ENCODE measurements around the gene RAB3GAP2. TPM values are rescaled to one million over a fixed set of nuclear protein-coding genes. Genes with fewer than 3 reads are reported as not detected.
"Not testable (repeated sequence)": the region's sequence is repeated elsewhere in the genome, so short reads cannot be mapped to it uniquely, and the experiment has no call there.

RAB3GAP2 gene
- polyA plus RNA-seq, 3 donors: 29.1 to 38.9 (median 31.3) TPM

- DNase-seq (ENCODE audit: extremely low read depth in 1 of 11, low read depth in 9 of 11, low spot score in 4 of 11): no peak
Measured at GRCh38 chr1:220219865-220220698, 52.2 kb downstream of the RAB3GAP2 start.

DNA sequence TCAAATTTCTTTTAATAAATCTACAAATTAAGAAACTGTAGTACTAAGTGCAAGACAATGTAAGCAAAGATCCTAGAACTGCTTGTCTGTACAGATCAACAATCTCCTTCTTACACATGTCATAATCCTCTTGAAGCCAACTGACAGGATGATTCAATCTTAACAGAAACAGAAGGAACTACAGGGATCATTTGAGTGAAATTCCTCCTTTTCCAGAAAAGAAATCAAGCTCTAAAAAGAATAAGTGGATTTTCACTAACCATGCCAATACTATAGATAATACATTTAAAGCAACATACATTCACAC, 53.2 kb downstream of the RAB3GAP2 start:
- DNase-seq (ENCODE audit: extremely low read depth in 1 of 11, low read depth in 9 of 11, low spot score in 4 of 11): no peak

DNA sequence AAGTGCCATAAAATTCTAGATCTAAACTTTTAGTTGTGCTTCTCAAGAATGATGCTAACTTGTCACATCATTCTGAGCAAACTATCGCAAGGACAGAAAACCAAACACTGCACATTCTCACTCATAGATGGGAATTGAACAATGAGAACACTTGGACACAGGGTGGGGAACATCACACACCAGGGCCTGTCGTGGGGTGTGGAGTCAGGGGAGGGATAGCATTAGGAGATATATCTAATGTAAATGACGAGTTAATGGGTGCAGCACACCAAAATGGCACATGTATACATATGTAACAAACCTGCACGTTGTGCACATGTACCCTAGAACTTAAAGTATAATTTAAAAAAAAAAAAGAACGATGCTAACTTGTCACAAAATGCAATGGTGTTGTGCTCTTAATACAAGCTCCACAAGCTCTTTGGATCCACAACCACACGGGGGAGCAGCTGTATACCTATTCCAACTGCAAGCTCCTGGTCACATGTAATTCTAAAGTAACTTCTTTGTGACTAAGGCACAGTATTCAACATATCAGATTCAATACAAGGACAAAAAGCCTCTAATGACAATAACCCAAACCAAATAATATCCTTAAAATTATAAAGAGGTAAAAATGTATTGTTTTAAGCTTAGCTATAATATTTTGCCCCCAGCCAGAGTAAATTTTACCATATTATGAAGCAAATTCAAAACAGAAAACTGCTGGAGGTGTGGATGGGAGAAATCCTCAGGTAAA, 53.7 kb downstream of the RAB3GAP2 start:
- peak; percentile 6 to 51 (median 30) for DNase-seq (ENCODE audit: extremely low read depth in 1 of 11, low read depth in 9 of 11, low spot score in 4 of 11)

- no peak for DNase-seq (ENCODE audit: extremely low read depth in 1 of 11, low read depth in 9 of 11, low spot score in 4 of 11)
Measured at GRCh38 chr1:220217383-220217988, 54.8 kb downstream of the RAB3GAP2 start.

GRCh38 chr1:220213382-220213983, 58.8 kb downstream of the RAB3GAP2 start:
- no peak for DNase-seq (ENCODE audit: extremely low read depth in 1 of 11, low read depth in 9 of 11, low spot score in 4 of 11)

GRCh38 chr1:220207411-220207810, 64.8 kb downstream of the RAB3GAP2 start:
- DNase-seq (ENCODE audit: extremely low read depth in 1 of 11, low read depth in 9 of 11, low spot score in 4 of 11): peak in 8 of 11 donors; percentile 6 to 39 (median 19)

DNA sequence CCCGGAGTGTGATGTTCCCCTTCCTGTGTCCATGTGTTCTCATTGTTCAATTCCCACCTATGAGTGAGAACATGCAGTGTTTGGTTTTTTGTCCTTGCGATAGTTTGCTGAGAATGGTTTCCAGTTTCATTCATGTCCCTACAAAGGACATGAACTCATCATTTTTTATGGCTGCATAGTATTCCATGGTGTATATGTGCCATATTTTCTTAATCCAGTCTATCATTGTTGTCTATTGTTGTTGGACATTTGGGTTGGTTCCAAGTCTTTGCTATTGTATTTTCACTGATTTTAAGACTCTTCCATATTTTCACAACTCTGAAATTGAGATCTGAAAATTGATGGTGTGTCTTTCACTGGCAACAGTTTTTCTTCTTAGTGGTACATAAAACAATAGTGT, 67.5 kb downstream of the RAB3GAP2 start:
- DNase-seq (ENCODE audit: extremely low read depth in 1 of 11, low read depth in 9 of 11, low spot score in 4 of 11): not testable (repeated sequence)

- no peak for DNase-seq (ENCODE audit: extremely low read depth in 1 of 11, low read depth in 9 of 11, low spot score in 4 of 11)
Measured at GRCh38 chr1:220203816-220204215, 68.4 kb downstream of the RAB3GAP2 start.

DNA sequence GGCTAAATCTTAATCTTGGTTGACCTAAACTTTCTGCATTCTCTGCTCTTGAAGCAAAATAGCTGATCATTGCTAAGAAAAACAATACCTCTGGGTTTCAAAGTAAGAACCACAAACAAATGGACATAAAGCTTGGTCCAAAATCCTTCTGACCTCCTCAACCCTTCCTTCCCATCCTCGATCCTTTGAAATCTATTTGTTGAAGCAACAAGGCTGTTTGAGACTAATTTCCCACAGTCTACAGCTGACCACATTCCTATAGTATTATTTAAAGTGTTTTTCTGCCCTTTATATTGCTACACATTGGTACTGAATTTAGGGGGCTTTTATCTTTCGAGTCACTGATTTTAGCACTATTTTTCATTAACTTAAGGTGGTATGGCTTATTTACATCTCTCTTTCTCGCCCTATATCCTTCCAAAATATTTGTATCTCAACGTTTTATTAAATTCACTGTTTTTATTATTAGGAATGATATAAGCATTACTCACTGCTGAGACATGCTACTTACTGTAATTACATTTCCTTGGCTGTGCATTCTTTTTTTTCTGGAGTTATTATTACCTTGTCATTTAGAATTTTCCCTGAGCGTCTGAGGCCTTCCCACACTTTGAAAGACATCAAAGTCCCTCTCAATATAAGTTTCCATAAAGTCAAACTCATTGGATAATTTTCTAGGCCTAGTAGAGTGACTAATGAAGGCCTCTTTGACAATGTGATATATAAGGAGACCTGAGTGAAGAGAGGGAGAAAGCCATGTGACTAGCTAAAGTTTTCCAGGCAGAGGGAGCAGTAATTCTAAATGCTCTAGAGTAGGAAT, 73.9 kb downstream of the RAB3GAP2 start:
- no peak for DNase-seq (ENCODE audit: extremely low read depth in 1 of 11, low read depth in 9 of 11, low spot score in 4 of 11)

GRCh38 chr1:220195701-220196100, 76.6 kb downstream of the RAB3GAP2 start:
- DNase-seq (ENCODE audit: extremely low read depth in 1 of 11, low read depth in 9 of 11, low spot score in 4 of 11): no peak

GRCh38 chr1:220189750-220190347, 82.4 kb downstream of the RAB3GAP2 start:
- DNase-seq (ENCODE audit: extremely low read depth in 1 of 11, low read depth in 9 of 11, low spot score in 4 of 11): peak in 3 of 11 donors; percentile 2 to 11 (median 6)

DNA sequence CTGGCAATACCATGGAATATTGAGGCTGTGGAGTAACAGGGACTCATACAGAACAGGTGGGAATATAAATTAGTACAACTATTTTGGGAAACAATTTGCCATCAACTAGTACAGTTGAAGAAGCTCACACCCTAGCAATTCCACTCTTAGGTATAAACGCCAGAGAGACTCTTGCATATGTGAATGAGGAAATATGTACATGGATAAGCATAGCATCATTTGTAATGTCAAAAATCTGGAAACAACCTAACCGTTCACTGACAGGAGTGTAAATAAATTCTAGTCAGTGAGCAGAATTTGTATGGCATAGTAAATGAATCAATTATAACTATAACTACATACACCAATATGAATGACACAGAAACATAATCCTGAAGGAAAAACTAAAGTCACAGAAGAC, 83.7 kb downstream of the RAB3GAP2 start:
- no peak for DNase-seq (ENCODE audit: extremely low read depth in 1 of 11, low read depth in 9 of 11, low spot score in 4 of 11)

- no peak for DNase-seq (ENCODE audit: extremely low read depth in 1 of 11, low read depth in 9 of 11, low spot score in 4 of 11)
Measured at GRCh38 chr1:220186752-220187151, 85.5 kb downstream of the RAB3GAP2 start.

GRCh38 chr1:220184506-220184905, 87.7 kb downstream of the RAB3GAP2 start:
- no peak for DNase-seq (ENCODE audit: extremely low read depth in 1 of 11, low read depth in 9 of 11, low spot score in 4 of 11)

DNA sequence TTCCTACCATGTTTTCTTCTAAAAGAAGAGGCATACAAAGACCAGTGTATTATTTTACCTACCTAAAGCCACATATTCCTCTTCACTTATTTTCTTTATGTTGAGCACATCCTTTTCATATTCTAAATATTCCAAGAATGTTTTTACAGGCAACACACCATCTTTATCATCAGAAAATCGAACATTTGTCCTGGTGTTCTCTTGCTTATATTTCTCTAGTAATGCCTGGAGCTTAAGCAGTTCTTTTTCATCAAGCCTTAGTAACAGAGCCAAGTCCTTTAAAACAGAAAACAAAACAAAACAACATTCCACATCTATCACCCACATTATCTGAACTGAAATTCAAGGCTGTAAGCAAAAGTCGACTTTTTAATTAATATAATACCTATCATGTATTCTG, 89.6 kb downstream of the RAB3GAP2 start:
- DNase-seq (ENCODE audit: extremely low read depth in 1 of 11, low read depth in 9 of 11, low spot score in 4 of 11): no peak

DNA sequence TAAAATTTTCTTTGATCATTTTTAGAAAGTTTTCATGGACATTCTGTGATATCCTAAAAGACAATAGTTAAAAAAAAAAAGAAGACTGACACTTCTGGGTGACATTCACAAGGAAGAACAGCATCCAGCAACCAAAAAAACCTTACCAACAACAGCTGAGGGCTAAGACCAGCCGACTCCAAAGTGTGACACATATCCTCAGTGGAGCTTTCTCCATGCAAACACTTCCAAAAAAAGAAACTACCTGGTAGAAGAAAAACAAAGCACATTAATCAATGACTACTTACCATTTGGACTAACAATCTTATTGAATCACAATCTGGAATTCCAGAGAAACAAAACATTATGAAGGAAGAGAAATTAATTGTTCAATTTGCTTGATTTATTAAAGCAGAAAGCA, 90.1 kb downstream of the RAB3GAP2 start:
- no peak for DNase-seq (ENCODE audit: extremely low read depth in 1 of 11, low read depth in 9 of 11, low spot score in 4 of 11)

GRCh38 chr1:220176540-220176939, 95.7 kb downstream of the RAB3GAP2 start:
- no peak for DNase-seq (ENCODE audit: extremely low read depth in 1 of 11, low read depth in 9 of 11, low spot score in 4 of 11)

- DNase-seq (ENCODE audit: extremely low read depth in 1 of 11, low read depth in 9 of 11, low spot score in 4 of 11): no peak
Measured at GRCh38 chr1:220170836-220171526, 101.3 kb downstream of the RAB3GAP2 start.

Data from renal cortex interstitium (tissue), 11 donors.